Measurements from ENCODE around the gene FMO3.

FMO3 gene

GRCh38 chr1:171140401-171140800 is 49.7 kb downstream of the FMO3 start:
- TF ChIP-seq EP300 (IDR thresholded peaks at IDR 0.05; ENCODE audit: borderline replicate concordance) (no peak), YY1 (IDR thresholded peaks at IDR 0.05; ENCODE audit: low read depth) (no peak), NFIC (IDR thresholded peaks at IDR 0.05) (no peak), CREB1 (IDR thresholded peaks at IDR 0.05; ENCODE audit: low read depth) (no peak), TEAD4 (IDR thresholded peaks at IDR 0.05) (no peak), TCF12 (IDR thresholded peaks at IDR 0.05; ENCODE audit: low read depth) (no peak), TAF1 (IDR thresholded peaks at IDR 0.05; ENCODE audit: low read depth) (no peak), RAD21 (IDR thresholded peaks at IDR 0.05; ENCODE audit: low read depth) (no peak)
- TF ChIP-seq, protein P1, sequence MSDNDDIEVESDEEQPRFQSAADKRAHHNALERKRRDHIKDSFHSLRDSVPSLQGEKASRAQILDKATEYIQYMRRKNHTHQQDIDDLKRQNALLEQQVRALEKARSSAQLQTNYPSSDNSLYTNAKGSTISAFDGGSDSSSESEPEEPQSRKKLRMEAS (IDR thresholded peaks at IDR 0.05): no peak

DNA sequence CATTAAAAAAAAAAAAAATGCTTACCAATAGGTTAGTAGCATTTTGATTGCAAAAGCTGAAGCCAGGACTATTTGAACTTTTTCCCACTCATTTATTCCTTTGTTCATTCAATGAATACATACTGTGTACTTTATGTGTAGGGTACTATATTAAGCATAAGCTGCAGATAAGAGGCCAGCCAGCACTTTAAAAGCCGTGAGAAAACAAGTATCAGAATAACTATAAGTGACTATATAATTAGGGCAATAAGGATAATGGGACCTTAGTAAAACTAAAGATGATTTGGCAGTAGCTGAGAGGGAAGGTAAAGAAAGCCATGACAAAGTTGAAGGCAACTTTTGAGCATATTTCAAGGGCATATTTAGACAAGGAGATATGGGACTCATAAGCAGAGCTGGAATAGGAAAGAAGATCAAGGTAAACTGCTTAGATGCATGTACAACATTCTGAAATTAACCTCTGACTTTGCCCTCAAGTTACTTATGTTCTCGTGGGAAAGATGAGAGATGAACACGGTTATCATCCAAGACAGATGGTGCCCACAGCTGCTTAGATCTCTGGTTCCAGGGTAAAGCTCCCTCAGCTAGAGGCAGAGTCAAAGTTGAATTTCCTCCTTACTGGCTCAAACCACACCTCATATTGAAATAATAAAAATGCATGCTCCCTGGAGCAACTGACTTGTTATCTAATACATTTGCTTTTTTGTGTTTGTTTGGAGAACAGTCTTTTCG is 50.4 kb downstream of the FMO3 start:
- TF ChIP-seq RAD21 (IDR thresholded peaks at IDR 0.05; ENCODE audit: low read depth) (no peak), EP300 (IDR thresholded peaks at IDR 0.05; ENCODE audit: borderline replicate concordance) (no peak), EGR1 (IDR thresholded peaks at IDR 0.05) (no peak), REST (IDR thresholded peaks at IDR 0.05; ENCODE audit: low read depth) (no peak)
- TF ChIP-seq, protein P1 (IDR thresholded peaks at IDR 0.05): no peak

DNA sequence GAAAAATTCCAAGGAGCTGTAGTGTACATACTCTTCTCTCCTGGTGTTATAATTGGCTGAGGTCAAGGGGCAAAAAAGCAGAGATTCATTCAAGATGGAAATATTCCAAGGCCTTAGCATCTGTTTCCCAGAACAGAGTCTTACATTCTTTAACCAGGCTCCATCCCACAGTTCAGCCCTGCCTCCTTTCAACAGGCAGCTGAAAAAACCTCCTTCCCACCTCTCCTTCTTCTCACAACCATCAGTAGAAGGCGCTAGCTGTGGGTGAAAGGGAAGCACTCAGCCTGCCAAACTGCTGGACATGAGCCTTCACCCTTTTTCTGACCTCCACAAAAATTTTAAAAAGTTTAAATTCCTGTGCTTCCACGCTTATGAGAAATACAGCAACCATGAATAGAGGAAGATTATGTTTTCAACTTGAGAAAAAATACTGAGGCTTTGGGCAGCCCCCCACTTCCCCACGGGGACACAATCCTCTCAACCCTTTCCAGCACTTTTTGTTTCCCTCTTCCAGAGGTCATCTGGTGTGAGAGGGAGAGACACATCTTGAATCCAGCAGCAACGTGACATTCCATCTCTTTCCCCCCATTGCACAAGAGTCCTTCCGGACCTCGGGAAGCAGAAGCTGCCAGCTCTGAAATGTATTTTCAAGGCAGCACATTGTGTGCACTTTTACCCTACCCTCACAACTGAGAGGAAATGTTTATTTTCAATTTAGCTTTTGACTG is 51.1 kb downstream of the FMO3 start:
- no peak for TF ChIP-seq CEBPB (IDR thresholded peaks at IDR 0.05)
- TF ChIP-seq, protein P1 (IDR thresholded peaks at IDR 0.05): no peak
- no peak for TF ChIP-seq NFIC (IDR thresholded peaks at IDR 0.05)
- TF ChIP-seq RAD21 (IDR thresholded peaks at IDR 0.05; ENCODE audit: low read depth): no peak
- TF ChIP-seq FOXM1 (IDR thresholded peaks at IDR 0.05; ENCODE audit: borderline replicate concordance, low read depth): no peak
- no peak for TF ChIP-seq EP300 (IDR thresholded peaks at IDR 0.05; ENCODE audit: borderline replicate concordance)
- no peak for TF ChIP-seq TEAD4 (IDR thresholded peaks at IDR 0.05)
- TF ChIP-seq EGR1 (IDR thresholded peaks at IDR 0.05): no peak
- TF ChIP-seq REST (IDR thresholded peaks at IDR 0.05; ENCODE audit: low read depth): no peak
- TF ChIP-seq CREB1 (IDR thresholded peaks at IDR 0.05; ENCODE audit: low read depth): no peak
- TF ChIP-seq USF1 (IDR thresholded peaks at IDR 0.05): no peak
- TF ChIP-seq TCF12 (IDR thresholded peaks at IDR 0.05; ENCODE audit: low read depth): no peak
- TF ChIP-seq ZBTB7A (IDR thresholded peaks at IDR 0.05; ENCODE audit: low read depth): no peak
- no peak for TF ChIP-seq YY1 (IDR thresholded peaks at IDR 0.05; ENCODE audit: low read depth)
- no peak for TF ChIP-seq TAF1 (IDR thresholded peaks at IDR 0.05; ENCODE audit: low read depth)

DNA sequence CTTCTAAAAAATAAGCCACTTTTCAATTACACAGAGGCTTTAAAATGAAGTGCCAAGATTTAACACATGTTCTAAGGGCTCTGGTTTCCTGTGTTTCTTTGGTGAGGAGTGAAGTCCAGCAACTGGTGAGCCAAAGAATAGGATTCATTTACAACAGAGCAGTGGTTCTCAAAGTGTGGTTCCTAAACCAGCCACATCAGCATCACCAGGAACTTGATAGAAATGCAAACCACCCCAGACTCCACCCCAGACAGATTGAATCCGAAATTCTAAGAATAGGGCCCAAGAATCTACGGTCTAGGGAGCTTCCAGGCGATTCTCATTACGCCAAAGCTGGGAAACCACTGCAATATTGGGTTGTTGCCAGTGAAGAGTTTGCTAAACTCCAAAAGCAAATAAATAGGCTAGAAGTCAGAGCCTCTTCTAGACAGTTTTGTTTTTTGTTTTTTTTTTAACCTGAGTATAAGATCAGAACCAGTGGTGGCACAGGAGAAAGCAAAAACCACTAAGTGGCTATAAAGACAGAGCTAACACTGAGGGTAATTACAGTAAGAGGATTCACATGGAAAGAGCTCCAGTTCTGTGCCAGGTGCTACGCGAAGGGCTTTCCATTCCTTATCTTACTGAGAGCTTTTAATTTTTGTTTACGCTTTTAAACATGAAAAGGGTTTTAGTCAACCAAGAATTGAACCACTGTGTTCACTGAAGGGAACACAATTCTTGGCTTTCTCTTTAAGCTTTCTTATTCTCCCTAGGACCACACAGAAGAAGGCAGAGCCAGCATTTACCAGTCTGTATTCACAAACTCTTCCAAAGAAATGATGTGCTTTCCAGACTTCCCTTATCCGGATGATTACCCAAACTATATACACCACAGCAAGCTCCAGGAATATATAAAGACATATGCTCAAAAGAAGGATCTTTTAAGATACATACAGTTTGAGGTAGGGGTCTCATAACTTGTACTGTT is 52.0 kb downstream of the FMO3 start:
- TF ChIP-seq RAD21 (IDR thresholded peaks at IDR 0.05; ENCODE audit: low read depth) (no peak), TCF12 (IDR thresholded peaks at IDR 0.05; ENCODE audit: low read depth) (no peak), CEBPB (IDR thresholded peaks at IDR 0.05) (no peak), YY1 (IDR thresholded peaks at IDR 0.05; ENCODE audit: low read depth) (no peak), EGR1 (IDR thresholded peaks at IDR 0.05) (no peak)
- TF ChIP-seq, protein P1 (IDR thresholded peaks at IDR 0.05): no peak

GRCh38 chr1:171150156-171150555 is 59.5 kb downstream of the FMO3 start:
- TF ChIP-seq TEAD4 (IDR thresholded peaks at IDR 0.05) (no peak), EP300 (IDR thresholded peaks at IDR 0.05; ENCODE audit: borderline replicate concordance) (no peak), TAF1 (IDR thresholded peaks at IDR 0.05; ENCODE audit: low read depth) (no peak), REST (IDR thresholded peaks at IDR 0.05; ENCODE audit: low read depth) (no peak), YY1 (IDR thresholded peaks at IDR 0.05; ENCODE audit: low read depth) (no peak), CREB1 (IDR thresholded peaks at IDR 0.05; ENCODE audit: low read depth) (no peak), USF1 (IDR thresholded peaks at IDR 0.05) (no peak), ZBTB7A (IDR thresholded peaks at IDR 0.05; ENCODE audit: low read depth) (no peak)
- TF ChIP-seq, protein P1 (IDR thresholded peaks at IDR 0.05): no peak
